Measurements from ENCODE around the gene PKP3.
"Not testable (repeated sequence)": the region's sequence is repeated elsewhere in the genome, so short reads cannot be mapped to it uniquely, and the experiment has no call there.

PKP3 gene

GRCh38 chr11:413120-414081 lies 19.4 kb downstream of the PKP3 start:
- no peak for DNase-seq

GRCh38 chr11:414318-414857 lies 20.4 kb downstream of the PKP3 start:
- DNase-seq: no peak

GRCh38 chr11:415640-416041 lies 21.6 kb downstream of the PKP3 start:
- no peak for DNase-seq

GRCh38 chr11:416051-416756 lies 22.2 kb downstream of the PKP3 start:
- no peak for DNase-seq

- no peak for DNase-seq
Measured at GRCh38 chr11:416757-417621, 23.0 kb downstream of the PKP3 start.

- no peak for DNase-seq
Measured at GRCh38 chr11:417652-418342, 23.8 kb downstream of the PKP3 start.

GRCh38 chr11:418343-419247 lies 24.6 kb downstream of the PKP3 start:
- no peak for DNase-seq

GRCh38 chr11:419248-420005 lies 25.4 kb downstream of the PKP3 start:
- no peak for DNase-seq

- DNase-seq: no peak
Measured at GRCh38 chr11:420054-420910, 26.3 kb downstream of the PKP3 start.

- no peak for DNase-seq
Measured at GRCh38 chr11:420911-421321, 26.9 kb downstream of the PKP3 start.

- DNase-seq: no peak
Measured at GRCh38 chr11:422249-422656, 28.2 kb downstream of the PKP3 start.

GRCh38 chr11:424232-424631 lies 30.2 kb downstream of the PKP3 start:
- DNase-seq: no peak

GRCh38 chr11:424766-425165 lies 30.8 kb downstream of the PKP3 start:
- not testable (repeated sequence) for DNase-seq

GRCh38 chr11:425301-425700 lies 31.3 kb downstream of the PKP3 start:
- no peak for DNase-seq

GRCh38 chr11:426851-427250 lies 32.8 kb downstream of the PKP3 start:
- DNase-seq: no peak

- DNase-seq: no peak
Measured at GRCh38 chr11:428295-428694, 34.3 kb downstream of the PKP3 start.

GRCh38 chr11:429391-429790 lies 35.4 kb downstream of the PKP3 start:
- no peak for DNase-seq

- DNase-seq: no peak
Measured at GRCh38 chr11:429931-430456, 36.0 kb downstream of the PKP3 start.

GRCh38 chr11:431921-432320 lies 37.9 kb downstream of the PKP3 start:
- no peak for DNase-seq
